H1 (cell line): ENCODE measurements around the gene GABBR1. TPM values are rescaled to one million over a fixed set of nuclear protein-coding genes. Genes with fewer than 3 reads are reported as not detected.

ENCODE experiments used
- CTCF ChIA-PET: fragments of 300-600 bp; sonication (Branson Sonifier 250); formaldehyde crosslinking; loops from one replicate; lab custom pipeline; 2021; ENCODE audit not compliant: partially characterized antibody; lab: Charles Lee
- POLR2A ChIA-PET: fragments of 300-600 bp; sonication (Branson Sonifier 250); formaldehyde crosslinking; loops from one replicate; lab custom pipeline; 2021; ENCODE audit warnings: inconsistent platforms; ENCODE audit not compliant: partially characterized antibody; lab: Charles Lee
- DNase-seq, 2 experiments: peaks; one replicate each; pipeline versions ENCODE4 v3.0.0 to v3.0.0-alpha.2; 2010 to 2022; ENCODE audit warnings: low spot score in 2 of 2, low read depth in 1 of 2, mixed read lengths in 1 of 2
- FAIRE-seq: peaks from 2 replicates; lab custom pipeline; 2011; peaks lifted over from hg19 to GRCh38; lab: Jason Lieb, UNC
- H2AFZ ChIP-seq: 2 replicates; pipeline ENCODE4 v1.8.1; 2012; ENCODE audit warnings: low read length, inconsistent platforms
- H2AK5ac ChIP-seq: 2 replicates; pipeline ENCODE4 v1.6.1; 2013; ENCODE audit warnings: low read depth, low read length
- H2BK120ac ChIP-seq: replicated peaks from 2 replicates; pipeline ENCODE3; 2013; ENCODE audit warnings: low read depth, low read length, inconsistent platforms
- H2BK12ac ChIP-seq: 2 replicates; pipeline ENCODE4 v1.6.1; 2013; ENCODE audit warnings: low read depth, low read length
- H2BK15ac ChIP-seq: 2 replicates; pipeline ENCODE4 v1.6.1; 2013; ENCODE audit warnings: low read length
- H2BK20ac ChIP-seq: 2 replicates; pipeline ENCODE4 v1.6.1; 2013; ENCODE audit warnings: low read length
- H2BK5ac ChIP-seq: 2 replicates; pipeline ENCODE4 v1.6.1; 2013; ENCODE audit warnings: low read depth, low read length
- H3K14ac ChIP-seq: 2 replicates; pipeline ENCODE4 v1.6.1; 2013; ENCODE audit warnings: inconsistent platforms; ENCODE audit not compliant: insufficient read length
- H3K18ac ChIP-seq: 2 replicates; pipeline ENCODE4 v1.6.1; 2013; ENCODE audit warnings: low read length; ENCODE audit errors: extremely low read depth
- H3K23ac ChIP-seq: 2 replicates; pipeline ENCODE4 v1.6.1; 2013; ENCODE audit warnings: inconsistent platforms; ENCODE audit not compliant: insufficient read length
- H3K23me2 ChIP-seq: 2 replicates; pipeline ENCODE4 v1.6.1; 2013; ENCODE audit warnings: low read depth, low read length
- H3K27ac ChIP-seq: 2 replicates; pipeline ENCODE4 v1.6.1; 2011; ENCODE audit warnings: low read depth, low read length, inconsistent platforms
- H3K27me3 ChIP-seq, 4 experiments: replicated peaks in 1 of 4; 1 replicate in 1 of 4; 2 replicates in 3 of 4; pipeline versions ENCODE4 v1.6.1 to v1.8.1; 2011 to 2013; ENCODE audit warnings: low read length in 3 of 4, mild to moderate bottlenecking in 3 of 4, inconsistent platforms in 2 of 4, mixed read lengths in 2 of 4, moderate library complexity in 1 of 4; ENCODE audit not compliant: control insufficient read depth in 3 of 4, insufficient read depth in 3 of 4; ENCODE audit errors: extremely low read depth in 1 of 4
- H3K36me3 ChIP-seq, 4 experiments: 2 replicates each; pipeline versions ENCODE4 v1.6.1 to v1.8.1; 2011 to 2013; ENCODE audit warnings: mild to moderate bottlenecking in 4 of 4, low read length in 3 of 4, moderate library complexity in 2 of 4, control low read depth in 1 of 4, inconsistent platforms in 1 of 4; ENCODE audit not compliant: insufficient read depth in 4 of 4, control insufficient read depth in 2 of 4
- H3K4ac ChIP-seq: replicated peaks from 2 replicates; pipeline ENCODE3; 2013; ENCODE audit warnings: low read length, low read depth, mixed read lengths, inconsistent platforms; ENCODE audit not compliant: insufficient read length
- H3K4me1 ChIP-seq, 4 experiments: replicated peaks in 1 of 4; 1 replicate in 1 of 4; 2 replicates in 3 of 4; pipeline versions ENCODE4 v1.6.1 to v1.8.1; 2011 to 2013; ENCODE audit warnings: low read length in 3 of 4, inconsistent platforms in 2 of 4, mixed read lengths in 1 of 4; ENCODE audit not compliant: insufficient read depth in 4 of 4, control insufficient read depth in 3 of 4
- H3K4me2 ChIP-seq, 2 experiments: 2 replicates each; pipeline versions ENCODE4 v1.6.1 to v1.8.1; 2011 to 2013; ENCODE audit warnings: low read depth in 2 of 2, low read length in 2 of 2, control low read depth in 1 of 2, inconsistent platforms in 1 of 2, mild to moderate bottlenecking in 1 of 2; ENCODE audit not compliant: insufficient read depth in 1 of 2
- H3K4me3 ChIP-seq, 4 experiments: fragments of 200-600, 300-600 bp in 1 of 4; sonication (generic), shearing (Covaris generic), sonication (Bioruptor Twin) in 1 of 4; 2 replicates each; pipeline versions ENCODE4 v1.5.1 to v1.8.1; 2011 to 2016; ENCODE audit warnings: low read length in 4 of 4, low read depth in 3 of 4, control low read depth in 2 of 4, inconsistent platforms in 2 of 4, mild to moderate bottlenecking in 2 of 4, mixed read lengths in 1 of 4, moderate library complexity in 1 of 4; ENCODE audit not compliant: insufficient read depth in 2 of 4; ENCODE audit errors: extremely low read depth in 1 of 4
- H3K56ac ChIP-seq: replicated peaks from 2 replicates; pipeline ENCODE3; 2013; ENCODE audit warnings: low read depth, mild to moderate bottlenecking, mixed read lengths, low read length, inconsistent platforms; ENCODE audit not compliant: insufficient read length
- H3K79me1 ChIP-seq: 2 replicates; pipeline ENCODE4 v1.6.1; 2013; ENCODE audit warnings: low read depth, low read length, control low read depth
- H3K79me2 ChIP-seq, 2 experiments: 2 replicates each; pipeline versions ENCODE4 v1.6.1 to v1.8.1; 2012 to 2013; ENCODE audit warnings: low read length in 2 of 2, mild to moderate bottlenecking in 2 of 2, inconsistent platforms in 1 of 2; ENCODE audit not compliant: insufficient read depth in 2 of 2, control insufficient read depth in 1 of 2
- H3K9ac ChIP-seq, 4 experiments: replicated peaks in 1 of 4; 1 replicate in 1 of 4; 2 replicates in 3 of 4; pipeline versions ENCODE4 v1.6.1 to v1.8.1; 2011 to 2013; ENCODE audit warnings: low read depth in 3 of 4, low read length in 3 of 4, control low read depth in 2 of 4, mild to moderate bottlenecking in 2 of 4, moderate library complexity in 2 of 4, inconsistent platforms in 1 of 4; ENCODE audit errors: extremely low read depth in 1 of 4
- H3K9me3 ChIP-seq, 2 experiments: 2 replicates each; pipeline versions ENCODE4 v1.6.1 to v1.8.1; 2012 to 2013; ENCODE audit warnings: mild to moderate bottlenecking in 2 of 2, moderate library complexity in 2 of 2, control low read depth in 1 of 2, inconsistent platforms in 1 of 2, low read depth in 1 of 2, low read length in 1 of 2, mixed read lengths in 1 of 2; ENCODE audit not compliant: insufficient read depth in 2 of 2
- H4K20me1 ChIP-seq, 2 experiments: replicated peaks in 1 of 2; 2 replicates each; pipeline versions ENCODE3 to v1.8.1; 2011 to 2013; ENCODE audit warnings: inconsistent platforms in 2 of 2, low read length in 2 of 2, mild to moderate bottlenecking in 1 of 2; ENCODE audit not compliant: insufficient read depth in 2 of 2, control insufficient read depth in 1 of 2
- H4K5ac ChIP-seq: 2 replicates; pipeline ENCODE4 v1.6.1; 2013; ENCODE audit warnings: low read length, low read depth, mixed read lengths, inconsistent platforms; ENCODE audit not compliant: insufficient read length
- H4K8ac ChIP-seq: 2 replicates; pipeline ENCODE4 v1.8.0; 2013; ENCODE audit warnings: mild to moderate bottlenecking, moderate library complexity, low read length, inconsistent platforms; ENCODE audit not compliant: insufficient read depth; ENCODE audit errors: extremely low read depth
- H4K91ac ChIP-seq: replicated peaks from 2 replicates; pipeline ENCODE3; 2013; ENCODE audit warnings: low read length, mixed read lengths, inconsistent platforms; ENCODE audit not compliant: insufficient read length
- CHD2 ChIP-seq: IDR thresholded peaks from 2 replicates; pipeline ENCODE4 v1.6.1; 2012; ENCODE audit warnings: low read length, improper control_type of control experiment
- GABPA ChIP-seq: IDR thresholded peaks from 2 replicates; pipeline ENCODE4 v1.6.1; 2011; ENCODE audit warnings: mild to moderate bottlenecking, low read length, moderate library complexity, borderline replicate concordance; ENCODE audit not compliant: insufficient read depth
- KDM5A ChIP-seq: fragments of 200-600 bp; IDR thresholded peaks from 2 replicates; pipeline ENCODE4 v1.7.1; 2012; ENCODE audit warnings: mild to moderate bottlenecking, low read length, inconsistent platforms, mixed read lengths
- NANOG ChIP-seq: IDR thresholded peaks from 2 replicates; pipeline ENCODE4 v1.6.1; 2011; ENCODE audit warnings: low read length, low read depth, mild to moderate bottlenecking, inconsistent platforms; ENCODE audit not compliant: insufficient read depth, poor library complexity, severe bottlenecking
- RBBP5 ChIP-seq: IDR thresholded peaks from 2 replicates; pipeline ENCODE4 v1.7.1; 2012; ENCODE audit warnings: low read depth, mild to moderate bottlenecking, inconsistent platforms, low read length, moderate library complexity, borderline replicate concordance
- SIN3A ChIP-seq, 2 experiments: IDR thresholded peaks in 1 of 2; conservative IDR thresholded peaks in 1 of 2; 2 replicates each; pipeline ENCODE4 v1.6.1; 2011 to 2012; ENCODE audit warnings: low read length in 2 of 2, improper control_type of control experiment in 1 of 2, low read depth in 1 of 2, mild to moderate bottlenecking in 1 of 2
- WGBS, 2 experiments: shearing (Covaris generic) in 1 of 2; methylation state at CpG; one replicate each; pipeline versions ENCODE4 v1.1.6 to v1.1.7; 2013 to 2015; ENCODE audit warnings: low lambda C conversion rate in 2 of 2, mixed read lengths in 2 of 2, inconsistent platforms in 1 of 2, low coverage in 1 of 2, missing lambda C conversion rate in 1 of 2; ENCODE audit not compliant: insufficient replicate concordance in 2 of 2, insufficient coverage in 1 of 2, insufficient read length in 1 of 2; ENCODE audit errors: extremely low coverage in 1 of 2, missing lambda C conversion rate in 1 of 2; 5-methylcytosine and 5-hydroxymethylcytosine counted together
- polyA plus RNA-seq, 7 experiments: library from polyadenylated mRNA; depleted of rRNA in 3 of 7; stranded (reverse) in 5 of 7; unstranded in 2 of 7; fragments of >200 nt in 5 of 7; fragments of 200-250 nt in 2 of 7; gene quantifications; 1 replicate in 5 of 7; 2 replicates in 1 of 7; 4 replicates in 1 of 7; pipeline versions ENCODE4 v1.2.1 to v1.2.3, GENCODE V29; 2011 to 2013; ENCODE audit warnings: missing spikeins in 2 of 7, mixed read lengths in 2 of 7
- total RNA-seq: library from RNA; stranded (reverse); fragmentation: NEBNext Ultra II Directional; extraction: Animal tissue kit (Norgen Biotek cat#: 25700); gene quantifications from 2 replicates; pipeline ENCODE4 v1.2.1, GENCODE V29; 2021
- TF ChIP-seq, protein P1 (sequence below), 3 experiments: IDR thresholded peaks; 1 replicate in 2 of 3; 2 replicates in 1 of 3; pipeline versions ENCODE4 v1.5.1 to v1.6.1; 2011; ENCODE audit warnings: low read length in 3 of 3, mild to moderate bottlenecking in 3 of 3, inconsistent platforms in 2 of 3, low read depth in 1 of 3, moderate library complexity in 1 of 3; ENCODE audit not compliant: insufficient read depth in 1 of 3; ENCODE audit errors: control extremely low read depth in 1 of 3
- TF ChIP-seq, protein P2 (sequence below): IDR thresholded peaks from 2 replicates; pipeline ENCODE4 v1.6.1; 2012; ENCODE audit warnings: low read length, inconsistent platforms

GABBR1 gene
- total and polyA plus RNA-seq, 2 of the 8 experiments (the other 6 are each of a cell fraction or from before 2014, with no cell fraction given): 75.9 to 78.3 TPM

- no peaks in the 10 kb centered on the region; a peak in 1 of 7 replicates for H3K27me3 ChIP-seq
- no peak overlapping the region for H3K27ac ChIP-seq
- H3K23me2 ChIP-seq: no peaks in the 10 kb centered on the region
- no peak overlapping the region for H3K4ac ChIP-seq
- H2BK20ac ChIP-seq: no peak overlapping the region
- CTCF ChIA-PET: interaction anchor here (0.6 to 0.7 kb wide), 3 partner anchors 17 to 454 kb away, joined by 3 read pairs; no protein-coding TSS in a partner anchor
- no peak overlapping the region for H3K18ac ChIP-seq
- no peak overlapping the region for H2AFZ ChIP-seq
- no peak overlapping the region for H4K5ac ChIP-seq
- H3K79me2 ChIP-seq: no peaks in the 10 kb centered on the region
- FAIRE-seq (no peak), DNase-seq (no peak)
- no peak overlapping the region for H3K4me3 ChIP-seq
- no peak overlapping the region for H2BK5ac ChIP-seq
- H2BK15ac ChIP-seq: no peak overlapping the region
- no peak overlapping the region for H2BK120ac ChIP-seq
- H3K56ac ChIP-seq: no peak overlapping the region
- no peaks in the 10 kb centered on the region for H3K79me1 ChIP-seq
- no peak overlapping the region for H4K8ac ChIP-seq
- no peak overlapping the region for H3K9ac ChIP-seq
- no peaks in the 10 kb centered on the region for H3K9me3 ChIP-seq
- H2BK12ac ChIP-seq: no peak overlapping the region
- no peak overlapping the region for H2AK5ac ChIP-seq
- peaks cover 0 to 7% (median under 1%) of the 10 kb centered on the region in 4 experiments; a peak in 3 of 7 replicates for H3K4me1 ChIP-seq
- H3K14ac ChIP-seq: no peak overlapping the region
- no peaks in the 10 kb centered on the region for H3K36me3 ChIP-seq
- no peak overlapping the region for H3K4me2 ChIP-seq
- H4K91ac ChIP-seq: no peak overlapping the region
- 62% methylated on average over 3 of the region's 3 CpGs; no CpG with 5 or more reads in 1 of the 2 experiments for WGBS, 2 experiments
- no peak overlapping the region for H3K23ac ChIP-seq
- POLR2A ChIA-PET: interaction anchor here (0.8 kb wide), 1 partner anchor 11 kb away, joined by 3 read pairs; no protein-coding TSS in a partner anchor
- no peaks in the 10 kb centered on the region for H4K20me1 ChIP-seq
- TF ChIP-seq GABPA: no peak
- TF ChIP-seq, protein P1, sequence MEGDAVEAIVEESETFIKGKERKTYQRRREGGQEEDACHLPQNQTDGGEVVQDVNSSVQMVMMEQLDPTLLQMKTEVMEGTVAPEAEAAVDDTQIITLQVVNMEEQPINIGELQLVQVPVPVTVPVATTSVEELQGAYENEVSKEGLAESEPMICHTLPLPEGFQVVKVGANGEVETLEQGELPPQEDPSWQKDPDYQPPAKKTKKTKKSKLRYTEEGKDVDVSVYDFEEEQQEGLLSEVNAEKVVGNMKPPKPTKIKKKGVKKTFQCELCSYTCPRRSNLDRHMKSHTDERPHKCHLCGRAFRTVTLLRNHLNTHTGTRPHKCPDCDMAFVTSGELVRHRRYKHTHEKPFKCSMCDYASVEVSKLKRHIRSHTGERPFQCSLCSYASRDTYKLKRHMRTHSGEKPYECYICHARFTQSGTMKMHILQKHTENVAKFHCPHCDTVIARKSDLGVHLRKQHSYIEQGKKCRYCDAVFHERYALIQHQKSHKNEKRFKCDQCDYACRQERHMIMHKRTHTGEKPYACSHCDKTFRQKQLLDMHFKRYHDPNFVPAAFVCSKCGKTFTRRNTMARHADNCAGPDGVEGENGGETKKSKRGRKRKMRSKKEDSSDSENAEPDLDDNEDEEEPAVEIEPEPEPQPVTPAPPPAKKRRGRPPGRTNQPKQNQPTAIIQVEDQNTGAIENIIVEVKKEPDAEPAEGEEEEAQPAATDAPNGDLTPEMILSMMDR (IDR thresholded peaks at IDR 0.05; ENCODE audit: control extremely low read depth in 1 of 3, insufficient read depth in 1 of 3, low read depth in 1 of 3, low read length in 3 of 3): no peak
- TF ChIP-seq CHD2: no peak
- no peak for TF ChIP-seq SIN3A (conservative IDR thresholded peaks at IDR 0.05 in 1 of 2, IDR thresholded peaks at IDR 0.05 in 1 of 2; ENCODE audit: low read depth in 1 of 2, low read length in 2 of 2)
- TF ChIP-seq, protein P2, sequence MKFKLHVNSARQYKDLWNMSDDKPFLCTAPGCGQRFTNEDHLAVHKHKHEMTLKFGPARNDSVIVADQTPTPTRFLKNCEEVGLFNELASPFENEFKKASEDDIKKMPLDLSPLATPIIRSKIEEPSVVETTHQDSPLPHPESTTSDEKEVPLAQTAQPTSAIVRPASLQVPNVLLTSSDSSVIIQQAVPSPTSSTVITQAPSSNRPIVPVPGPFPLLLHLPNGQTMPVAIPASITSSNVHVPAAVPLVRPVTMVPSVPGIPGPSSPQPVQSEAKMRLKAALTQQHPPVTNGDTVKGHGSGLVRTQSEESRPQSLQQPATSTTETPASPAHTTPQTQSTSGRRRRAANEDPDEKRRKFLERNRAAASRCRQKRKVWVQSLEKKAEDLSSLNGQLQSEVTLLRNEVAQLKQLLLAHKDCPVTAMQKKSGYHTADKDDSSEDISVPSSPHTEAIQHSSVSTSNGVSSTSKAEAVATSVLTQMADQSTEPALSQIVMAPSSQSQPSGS: no peak
- no peak for TF ChIP-seq RBBP5
- TF ChIP-seq NANOG: no peak
- TF ChIP-seq KDM5A: no peak
These were observed 69.5 kb downstream of the GABBR1 start for GRCh38 chr6:29563435-29563965.
